ENCODE data around the gene CEP152.

GRCh38 chr15:48733615-48734014, 77.3 kb downstream of the CEP152 start:
- TF ChIP-seq, protein P1, sequence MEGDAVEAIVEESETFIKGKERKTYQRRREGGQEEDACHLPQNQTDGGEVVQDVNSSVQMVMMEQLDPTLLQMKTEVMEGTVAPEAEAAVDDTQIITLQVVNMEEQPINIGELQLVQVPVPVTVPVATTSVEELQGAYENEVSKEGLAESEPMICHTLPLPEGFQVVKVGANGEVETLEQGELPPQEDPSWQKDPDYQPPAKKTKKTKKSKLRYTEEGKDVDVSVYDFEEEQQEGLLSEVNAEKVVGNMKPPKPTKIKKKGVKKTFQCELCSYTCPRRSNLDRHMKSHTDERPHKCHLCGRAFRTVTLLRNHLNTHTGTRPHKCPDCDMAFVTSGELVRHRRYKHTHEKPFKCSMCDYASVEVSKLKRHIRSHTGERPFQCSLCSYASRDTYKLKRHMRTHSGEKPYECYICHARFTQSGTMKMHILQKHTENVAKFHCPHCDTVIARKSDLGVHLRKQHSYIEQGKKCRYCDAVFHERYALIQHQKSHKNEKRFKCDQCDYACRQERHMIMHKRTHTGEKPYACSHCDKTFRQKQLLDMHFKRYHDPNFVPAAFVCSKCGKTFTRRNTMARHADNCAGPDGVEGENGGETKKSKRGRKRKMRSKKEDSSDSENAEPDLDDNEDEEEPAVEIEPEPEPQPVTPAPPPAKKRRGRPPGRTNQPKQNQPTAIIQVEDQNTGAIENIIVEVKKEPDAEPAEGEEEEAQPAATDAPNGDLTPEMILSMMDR (IDR thresholded peaks at IDR 0.05) = no peak
- no peak for TF ChIP-seq POLR2A (IDR thresholded peaks at IDR 0.05)

Measured in suprapubic skin (tissue), 3 donors.